ENCODE data around the gene WWC2.

WWC2 gene

GRCh38 chr4:183263787-183264386 is 164.8 kb downstream of the WWC2 start:
- Histone ChIP-seq H3K27me3 (ENCODE audit: control insufficient read depth in 1 of 2, insufficient read depth in 2 of 2, low read length in 2 of 2) (no peaks in the 10 kb centered on the region), H3K4me3 (ENCODE audit: low read depth in 1 of 2, low read length in 2 of 2) (no peak overlapping the region), H3K9me3 (ENCODE audit: low read length) (no peaks in the 10 kb centered on the region), H3K9ac (ENCODE audit: low read length) (no peak overlapping the region), H3K27ac (ENCODE audit: low read depth, low read length) (no peak overlapping the region), H3K4me1 (ENCODE audit: insufficient read depth, low read length) (peaks cover 13% of the 10 kb centered on the region), H3K36me3 (ENCODE audit: insufficient read depth, low read length) (peaks cover 30% of the 10 kb centered on the region)

- no peak overlapping the region for H3K9ac ChIP-seq (ENCODE audit: low read length)
- H3K9me3 ChIP-seq (ENCODE audit: low read length) = no peaks in the 10 kb centered on the region
- no peak overlapping the region for H3K27ac ChIP-seq (ENCODE audit: low read depth, low read length)
- H3K27me3 ChIP-seq (ENCODE audit: control insufficient read depth in 1 of 2, insufficient read depth in 2 of 2, low read length in 2 of 2) = no peaks in the 10 kb centered on the region
- peaks cover 13% of the 10 kb centered on the region for H3K4me1 ChIP-seq (ENCODE audit: insufficient read depth, low read length)
- H3K36me3 ChIP-seq (ENCODE audit: insufficient read depth, low read length) = peaks cover 38% of the 10 kb centered on the region
- no peak overlapping the region for H3K4me3 ChIP-seq (ENCODE audit: low read depth in 1 of 2, low read length in 2 of 2)
Observed at GRCh38 chr4:183264614-183265013, 165.6 kb downstream of the WWC2 start.

GRCh38 chr4:183266371-183266770 is 167.3 kb downstream of the WWC2 start:
- Histone ChIP-seq H3K9ac (ENCODE audit: low read length) (no peak overlapping the region), H3K4me1 (ENCODE audit: insufficient read depth, low read length) (peaks cover 13% of the 10 kb centered on the region), H3K4me3 (ENCODE audit: low read depth in 1 of 2, low read length in 2 of 2) (no peak overlapping the region), H3K27me3 (ENCODE audit: control insufficient read depth in 1 of 2, insufficient read depth in 2 of 2, low read length in 2 of 2) (no peaks in the 10 kb centered on the region), H3K36me3 (ENCODE audit: insufficient read depth, low read length) (peaks cover 30% of the 10 kb centered on the region), H3K9me3 (ENCODE audit: low read length) (no peaks in the 10 kb centered on the region), H3K27ac (ENCODE audit: low read depth, low read length) (no peak overlapping the region)

GRCh38 chr4:183268556-183268955 is 169.5 kb downstream of the WWC2 start:
- peaks cover 32% of the 10 kb centered on the region for H3K36me3 ChIP-seq (ENCODE audit: insufficient read depth, low read length)
- H3K9ac ChIP-seq (ENCODE audit: low read length) = no peak overlapping the region
- H3K4me1 ChIP-seq (ENCODE audit: insufficient read depth, low read length) = no peaks in the 10 kb centered on the region
- H3K4me3 ChIP-seq (ENCODE audit: low read depth in 1 of 2, low read length in 2 of 2) = no peak overlapping the region
- no peaks in the 10 kb centered on the region for H3K9me3 ChIP-seq (ENCODE audit: low read length)
- no peaks in the 10 kb centered on the region for H3K27me3 ChIP-seq (ENCODE audit: control insufficient read depth in 1 of 2, insufficient read depth in 2 of 2, low read length in 2 of 2)
- H3K27ac ChIP-seq (ENCODE audit: low read depth, low read length) = no peak overlapping the region

- Histone ChIP-seq H3K9me3 (ENCODE audit: low read length) (peaks cover 16% of the 10 kb centered on the region), H3K36me3 (ENCODE audit: insufficient read depth, low read length) (peaks cover 37% of the 10 kb centered on the region), H3K27me3 (ENCODE audit: control insufficient read depth in 1 of 2, insufficient read depth in 2 of 2, low read length in 2 of 2) (no peaks in the 10 kb centered on the region), H3K9ac (ENCODE audit: low read length) (no peak overlapping the region), H3K27ac (ENCODE audit: low read depth, low read length) (no peak overlapping the region), H3K4me1 (ENCODE audit: insufficient read depth, low read length) (no peaks in the 10 kb centered on the region), H3K4me3 (ENCODE audit: low read depth in 1 of 2, low read length in 2 of 2) (no peak overlapping the region)
Observed at GRCh38 chr4:183272384-183272783, 173.3 kb downstream of the WWC2 start.

- Histone ChIP-seq H3K36me3 (ENCODE audit: insufficient read depth, low read length) (peaks cover 18% of the 10 kb centered on the region), H3K27ac (ENCODE audit: low read depth, low read length) (no peak overlapping the region), H3K9ac (ENCODE audit: low read length) (no peak overlapping the region), H3K9me3 (ENCODE audit: low read length) (peaks cover 16% of the 10 kb centered on the region), H3K4me1 (ENCODE audit: insufficient read depth, low read length) (no peaks in the 10 kb centered on the region), H3K4me3 (ENCODE audit: low read depth in 1 of 2, low read length in 2 of 2) (no peak overlapping the region), H3K27me3 (ENCODE audit: control insufficient read depth in 1 of 2, insufficient read depth in 2 of 2, low read length in 2 of 2) (no peaks in the 10 kb centered on the region)
Observed at GRCh38 chr4:183276106-183276505, 177.0 kb downstream of the WWC2 start.

GRCh38 chr4:183284258-183284785 is 185.3 kb downstream of the WWC2 start:
- H3K36me3 ChIP-seq (ENCODE audit: insufficient read depth, low read length) = peaks cover 45% of the 10 kb centered on the region
- no peak overlapping the region for H3K4me3 ChIP-seq (ENCODE audit: low read depth in 1 of 2, low read length in 2 of 2)
- H3K4me1 ChIP-seq (ENCODE audit: insufficient read depth, low read length) = peaks cover 14% of the 10 kb centered on the region
- no peaks in the 10 kb centered on the region for H3K9me3 ChIP-seq (ENCODE audit: low read length)
- H3K9ac ChIP-seq (ENCODE audit: low read length) = no peak overlapping the region
- H3K27ac ChIP-seq (ENCODE audit: low read depth, low read length) = no peak overlapping the region
- no peaks in the 10 kb centered on the region for H3K27me3 ChIP-seq (ENCODE audit: control insufficient read depth in 1 of 2, insufficient read depth in 2 of 2, low read length in 2 of 2)

- Histone ChIP-seq H3K36me3 (ENCODE audit: insufficient read depth, low read length) (peaks cover 48% of the 10 kb centered on the region), H3K9ac (ENCODE audit: low read length) (no peak overlapping the region), H3K9me3 (ENCODE audit: low read length) (no peaks in the 10 kb centered on the region), H3K4me1 (ENCODE audit: insufficient read depth, low read length) (peaks cover 14% of the 10 kb centered on the region), H3K4me3 (ENCODE audit: low read depth in 1 of 2, low read length in 2 of 2) (no peak overlapping the region), H3K27me3 (ENCODE audit: control insufficient read depth in 1 of 2, insufficient read depth in 2 of 2, low read length in 2 of 2) (no peaks in the 10 kb centered on the region), H3K27ac (ENCODE audit: low read depth, low read length) (no peak overlapping the region)
Observed at GRCh38 chr4:183284965-183285364, 185.9 kb downstream of the WWC2 start.

GRCh38 chr4:183285886-183286285 is 186.8 kb downstream of the WWC2 start:
- Histone ChIP-seq H3K36me3 (ENCODE audit: insufficient read depth, low read length) (peaks cover 42% of the 10 kb centered on the region), H3K4me3 (ENCODE audit: low read depth in 1 of 2, low read length in 2 of 2) (no peak overlapping the region), H3K27me3 (ENCODE audit: control insufficient read depth in 1 of 2, insufficient read depth in 2 of 2, low read length in 2 of 2) (no peaks in the 10 kb centered on the region), H3K9ac (ENCODE audit: low read length) (no peak overlapping the region), H3K4me1 (ENCODE audit: insufficient read depth, low read length) (peaks cover 14% of the 10 kb centered on the region), H3K9me3 (ENCODE audit: low read length) (no peaks in the 10 kb centered on the region), H3K27ac (ENCODE audit: low read depth, low read length) (no peak overlapping the region)

GRCh38 chr4:183286590-183287308 is 187.7 kb downstream of the WWC2 start:
- peaks cover 14% of the 10 kb centered on the region for H3K4me1 ChIP-seq (ENCODE audit: insufficient read depth, low read length)
- no peaks in the 10 kb centered on the region for H3K9me3 ChIP-seq (ENCODE audit: low read length)
- H3K27ac ChIP-seq (ENCODE audit: low read depth, low read length) = no peak overlapping the region
- peaks cover 42% of the 10 kb centered on the region for H3K36me3 ChIP-seq (ENCODE audit: insufficient read depth, low read length)
- no peaks in the 10 kb centered on the region for H3K27me3 ChIP-seq (ENCODE audit: control insufficient read depth in 1 of 2, insufficient read depth in 2 of 2, low read length in 2 of 2)
- no peak overlapping the region for H3K4me3 ChIP-seq (ENCODE audit: low read depth in 1 of 2, low read length in 2 of 2)
- H3K9ac ChIP-seq (ENCODE audit: low read length) = no peak overlapping the region

GRCh38 chr4:183287309-183287659 is 188.2 kb downstream of the WWC2 start:
- H3K9me3 ChIP-seq (ENCODE audit: low read length) = no peaks in the 10 kb centered on the region
- no peak overlapping the region for H3K4me3 ChIP-seq (ENCODE audit: low read depth in 1 of 2, low read length in 2 of 2)
- H3K9ac ChIP-seq (ENCODE audit: low read length) = no peak overlapping the region
- H3K27ac ChIP-seq (ENCODE audit: low read depth, low read length) = no peak overlapping the region
- peaks cover 42% of the 10 kb centered on the region for H3K36me3 ChIP-seq (ENCODE audit: insufficient read depth, low read length)
- H3K27me3 ChIP-seq (ENCODE audit: control insufficient read depth in 1 of 2, insufficient read depth in 2 of 2, low read length in 2 of 2) = no peaks in the 10 kb centered on the region
- peaks cover 10% of the 10 kb centered on the region for H3K4me1 ChIP-seq (ENCODE audit: insufficient read depth, low read length)

GRCh38 chr4:183287677-183288076 is 188.6 kb downstream of the WWC2 start:
- Histone ChIP-seq H3K9ac (ENCODE audit: low read length) (no peak overlapping the region), H3K9me3 (ENCODE audit: low read length) (no peaks in the 10 kb centered on the region), H3K27ac (ENCODE audit: low read depth, low read length) (no peak overlapping the region), H3K36me3 (ENCODE audit: insufficient read depth, low read length) (peaks cover 41% of the 10 kb centered on the region), H3K4me3 (ENCODE audit: low read depth in 1 of 2, low read length in 2 of 2) (no peak overlapping the region), H3K4me1 (ENCODE audit: insufficient read depth, low read length) (peaks cover 6% of the 10 kb centered on the region), H3K27me3 (ENCODE audit: control insufficient read depth in 1 of 2, insufficient read depth in 2 of 2, low read length in 2 of 2) (no peaks in the 10 kb centered on the region)

Measured in muscle layer of colon (tissue), 2 donors.